Activated CD8-positive, alpha-beta memory T cell treated with anti-CD3 and anti-CD28 coated beads for 48 hours (primary cell): ENCODE results near the gene GMEB2.
"Not testable (repeated sequence)": the region's sequence is repeated elsewhere in the genome, so short reads cannot be mapped to it uniquely, and the experiment has no call there.

Experiments
- DNase-seq, 3 experiments: peaks; one replicate each; pipeline ENCODE4 v3.0.0-alpha.2; 2020; ENCODE audit warnings: low read depth in 2 of 3, low spot score in 2 of 3

Gene GMEB2

GRCh38 chr20:63573647-63574131 lies 53.2 kb downstream of the GMEB2 start:
- no peak for DNase-seq

GRCh38 chr20:63572788-63573646 lies 53.9 kb downstream of the GMEB2 start:
- no peak for DNase-seq

GRCh38 chr20:63572071-63572787 lies 54.7 kb downstream of the GMEB2 start:
- DNase-seq = no peak

- DNase-seq = not testable (repeated sequence)
These were observed 55.8 kb downstream of the GMEB2 start for GRCh38 chr20:63571087-63571478.

- no peak for DNase-seq
These were observed 56.4 kb downstream of the GMEB2 start for GRCh38 chr20:63570281-63571086.

GRCh38 chr20:63568986-63569949 lies 57.6 kb downstream of the GMEB2 start:
- no peak for DNase-seq

- DNase-seq = no peak
These were observed 58.5 kb downstream of the GMEB2 start for GRCh38 chr20:63568170-63568981.

GRCh38 chr20:63567386-63568169 lies 59.3 kb downstream of the GMEB2 start:
- DNase-seq = peak in 2 of 3 experiments; percentile 38 to 44

- DNase-seq = no peak
These were observed 59.8 kb downstream of the GMEB2 start for GRCh38 chr20:63567136-63567385.

- no peak for DNase-seq
These were observed 60.3 kb downstream of the GMEB2 start for GRCh38 chr20:63566395-63567135.

GRCh38 chr20:63565699-63566335 lies 61.1 kb downstream of the GMEB2 start:
- no peak for DNase-seq

GRCh38 chr20:63565021-63565698 lies 61.7 kb downstream of the GMEB2 start:
- DNase-seq = no peak

- DNase-seq = no peak
These were observed 62.7 kb downstream of the GMEB2 start for GRCh38 chr20:63564036-63564810.

- no peak for DNase-seq
These were observed 63.5 kb downstream of the GMEB2 start for GRCh38 chr20:63563225-63563935.

- DNase-seq = no peak
These were observed 64.3 kb downstream of the GMEB2 start for GRCh38 chr20:63562461-63563224.
